Stimulated activated CD8-positive, alpha-beta memory T cell treated with anti-CD3 and anti-CD28 coated beads, Interleukin-12 subunit alpha, Interleukin-12 subunit beta, amount 100 ng/mL, for 1 hour (primary cell): ENCODE data around the gene GSKIP.

Source experiments
- DNase-seq: peaks from one replicate; pipeline ENCODE4 v3.0.0-alpha.2; 2020; ENCODE audit warnings: low read depth

The GSKIP gene

GRCh38 chr14:96380735-96381134, 17.4 kb downstream of the GSKIP start:
- DNase-seq: no peak

DNA sequence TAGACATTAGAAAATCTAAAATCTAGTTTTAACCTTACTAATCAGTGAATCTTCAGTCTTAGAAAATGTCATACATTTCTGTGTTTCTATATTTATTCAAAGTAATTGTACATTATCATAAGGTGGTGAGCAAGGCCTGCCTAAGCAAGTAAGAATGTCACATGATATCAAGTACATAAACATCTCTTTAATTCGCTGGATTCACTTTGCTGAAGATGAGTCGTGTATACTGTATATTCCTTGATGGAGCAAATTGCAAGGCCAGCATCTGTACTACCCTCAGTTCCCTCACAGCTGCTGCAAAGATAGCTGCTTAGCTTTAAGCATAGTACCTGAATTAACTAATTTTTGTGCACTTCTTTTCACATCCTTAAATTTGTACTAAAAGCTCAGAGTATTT, 20.1 kb downstream of the GSKIP start:
- DNase-seq: no peak

DNA sequence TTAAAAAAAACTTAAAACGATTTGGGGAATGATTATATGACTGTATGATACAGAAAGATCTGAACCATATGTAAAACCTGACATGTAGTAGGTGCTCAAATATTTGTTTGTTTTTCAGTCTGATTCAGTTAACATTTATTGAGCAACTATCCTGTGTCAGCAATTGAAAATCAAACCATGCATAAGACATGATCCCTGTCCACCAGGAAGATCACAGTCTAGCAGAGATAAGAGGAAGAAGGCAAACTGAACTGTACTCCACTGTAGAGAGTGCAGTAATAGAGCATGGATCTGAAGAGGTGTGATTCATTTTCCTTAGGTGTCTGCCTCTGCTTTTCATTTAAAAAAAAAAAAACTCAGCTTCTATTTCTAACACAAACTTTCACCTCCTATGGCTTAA, 20.7 kb downstream of the GSKIP start:
- no peak for DNase-seq

DNA sequence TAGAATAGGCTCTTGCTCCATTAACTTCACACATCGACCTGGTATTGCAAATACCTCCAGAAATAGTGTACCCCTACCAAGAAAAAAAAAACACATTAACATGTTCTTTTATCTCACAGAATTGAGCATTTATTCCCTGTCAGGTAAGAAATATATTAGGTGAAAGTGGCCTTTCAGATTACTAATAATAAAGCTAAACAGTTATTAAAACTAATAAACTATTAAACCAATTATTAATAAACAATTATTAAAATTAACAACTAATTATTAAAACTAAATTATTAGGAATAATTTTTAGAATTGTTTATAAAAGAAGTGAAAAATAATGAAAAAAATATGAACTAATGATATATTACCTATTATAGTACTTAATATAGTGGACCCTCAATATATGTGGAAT, 21.4 kb downstream of the GSKIP start:
- DNase-seq: no peak

DNA sequence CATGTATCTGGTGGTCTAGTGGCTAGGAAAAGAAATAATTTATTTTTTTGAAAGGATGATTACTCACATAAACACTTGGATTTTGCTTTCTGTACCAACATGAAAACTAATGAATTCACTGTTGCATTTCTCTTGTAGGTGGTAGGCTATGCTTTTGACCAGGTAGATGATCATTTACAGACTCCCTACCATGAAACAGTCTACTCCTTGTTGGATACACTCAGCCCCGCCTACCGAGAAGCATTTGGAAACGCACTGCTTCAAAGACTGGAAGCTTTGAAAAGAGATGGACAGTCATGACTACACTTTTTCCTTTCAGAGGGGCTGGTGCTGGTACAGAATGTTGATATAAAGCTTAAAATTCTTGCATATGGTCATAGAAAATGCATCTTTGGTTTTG, 22.1 kb downstream of the GSKIP start:
- DNase-seq: no peak

DNA sequence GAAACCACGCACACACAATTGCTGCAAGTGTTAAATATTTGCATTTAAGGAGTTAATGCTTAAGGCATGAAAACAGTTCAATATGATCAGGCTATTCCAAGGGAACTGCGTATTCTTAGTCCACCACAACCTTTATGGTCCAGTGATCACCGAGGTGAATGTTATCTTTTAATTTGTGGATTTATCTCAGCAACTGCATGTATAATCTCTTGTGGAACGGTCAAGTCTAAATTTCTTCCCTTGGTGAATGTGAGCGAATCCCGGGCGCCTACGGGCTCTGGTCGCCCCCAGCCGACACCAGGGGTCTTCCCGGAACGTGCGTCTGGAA, 27.6 kb downstream of the GSKIP start:
- DNase-seq: no peak

DNA sequence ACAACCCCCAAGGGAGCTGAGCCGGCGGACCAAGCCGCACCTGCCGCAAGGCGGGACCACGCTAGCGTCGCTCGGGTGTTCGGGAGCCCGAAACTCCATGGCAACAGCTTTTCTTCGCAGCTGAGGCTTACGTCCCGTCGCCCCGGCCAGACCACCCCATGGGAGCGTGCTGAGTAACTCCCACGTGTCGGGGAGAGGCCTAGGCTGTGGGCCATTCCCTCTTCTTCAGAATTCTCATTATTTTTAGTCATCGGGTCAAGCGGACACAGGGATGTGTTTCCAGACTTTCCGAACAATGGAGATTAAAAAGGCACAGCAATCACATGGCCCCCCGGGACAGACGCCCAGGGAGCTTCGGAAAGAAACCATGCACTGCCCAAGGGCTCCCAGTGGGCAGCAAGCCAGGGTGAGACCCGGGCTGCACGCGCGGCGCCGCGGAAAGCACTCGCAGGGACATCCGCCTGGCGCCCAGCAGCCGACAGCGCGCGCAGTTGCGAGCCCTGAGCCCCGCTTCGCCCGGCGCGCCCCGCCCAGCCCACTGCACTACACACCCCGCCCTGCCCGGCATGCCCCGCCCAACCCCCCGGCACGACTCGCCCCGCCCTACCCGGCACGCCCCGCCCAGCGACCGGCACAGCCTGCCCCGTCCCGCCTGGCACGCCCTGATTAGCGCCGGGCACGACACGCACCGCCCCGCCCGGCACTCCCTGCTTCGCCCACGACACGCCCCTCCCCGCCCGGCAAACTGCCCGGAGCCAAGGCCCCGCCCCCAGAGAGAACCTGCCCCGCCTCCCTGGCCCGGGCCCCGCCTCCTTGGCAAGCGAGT, 28.2 kb downstream of the GSKIP start:
- peak; percentile 99 for DNase-seq

- DNase-seq: no peak
Observed at GRCh38 chr14:96393071-96393691, 29.9 kb downstream of the GSKIP start.

GRCh38 chr14:96394047-96394815, 30.9 kb downstream of the GSKIP start:
- DNase-seq: no peak

GRCh38 chr14:96398432-96398831, 35.1 kb downstream of the GSKIP start:
- no peak for DNase-seq

- DNase-seq: no peak
Observed at GRCh38 chr14:96398921-96399320, 35.6 kb downstream of the GSKIP start.

GRCh38 chr14:96399405-96399804, 36.1 kb downstream of the GSKIP start:
- DNase-seq: no peak

DNA sequence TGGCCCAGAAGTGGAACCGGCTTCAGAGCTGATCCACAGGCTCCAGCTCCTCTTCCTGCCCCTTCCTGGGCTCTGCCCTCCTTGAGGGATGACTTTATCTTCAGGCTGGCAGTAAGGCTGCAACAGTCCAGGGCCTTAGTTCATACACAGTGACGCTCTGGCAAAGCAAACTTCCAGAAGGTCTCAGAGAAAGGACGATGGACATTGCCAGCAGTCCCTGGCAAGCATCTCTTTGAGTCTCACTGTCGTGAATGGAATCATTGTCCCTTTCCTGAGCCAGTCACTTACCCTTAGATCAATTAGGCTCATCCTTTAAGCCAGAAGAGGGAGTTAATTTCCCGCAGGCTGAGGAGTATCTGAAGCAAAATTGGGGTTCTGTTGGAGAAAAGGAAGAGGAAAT, 37.2 kb downstream of the GSKIP start:
- no peak for DNase-seq

DNA sequence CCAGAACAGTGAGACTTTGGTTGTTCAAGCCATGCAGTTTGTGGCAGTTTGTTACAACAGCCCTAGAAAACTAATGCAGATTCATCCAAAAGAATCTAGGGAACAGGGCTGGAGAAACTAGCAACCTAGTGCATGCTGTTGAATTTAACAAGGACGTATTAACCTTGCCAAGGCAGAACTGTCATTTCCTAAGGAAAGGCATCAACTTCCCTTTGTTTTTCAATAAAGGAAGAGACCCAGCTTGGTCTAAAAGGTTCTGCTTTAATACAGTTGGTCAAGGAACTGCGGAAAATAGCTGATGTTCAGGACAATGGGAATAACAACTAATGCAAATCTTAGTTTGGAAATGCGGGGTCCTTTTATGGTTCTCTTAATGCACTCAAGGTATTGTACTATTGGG, 40.1 kb downstream of the GSKIP start:
- DNase-seq: no peak

- DNase-seq: no peak
Observed at GRCh38 chr14:96405677-96406076, 42.4 kb downstream of the GSKIP start.

DNA sequence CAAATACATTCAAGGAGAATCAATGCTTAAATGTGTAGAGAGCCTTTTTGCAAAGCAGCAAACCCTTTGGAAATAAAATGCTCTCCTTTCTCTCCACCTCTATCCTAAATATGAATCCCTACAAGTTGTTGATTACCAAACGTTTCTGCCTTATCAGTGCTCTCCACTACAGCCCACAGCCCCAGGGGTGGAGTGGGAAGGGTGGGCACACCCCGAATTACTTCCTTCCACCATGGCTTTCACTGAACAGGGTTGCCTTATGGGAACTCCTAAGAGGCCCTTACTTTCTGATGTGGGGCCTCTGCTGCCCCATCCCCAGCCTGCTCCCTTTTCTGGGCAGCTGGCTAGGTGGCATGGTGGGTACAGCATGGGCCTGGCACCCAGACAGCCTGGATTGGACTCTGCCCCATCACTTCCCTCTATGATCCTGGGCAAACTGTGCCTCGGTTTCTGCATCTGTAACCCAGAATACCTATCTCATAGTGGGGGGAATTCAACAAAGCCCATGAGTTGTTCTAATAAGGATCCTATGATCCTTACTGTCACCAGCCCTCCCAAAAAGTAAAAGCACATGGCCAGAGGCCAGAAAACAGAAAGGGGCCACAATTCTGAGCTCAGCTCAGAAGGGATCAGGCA, 44.7 kb downstream of the GSKIP start:
- DNase-seq: no peak

GRCh38 chr14:96408608-96409007, 45.3 kb downstream of the GSKIP start:
- DNase-seq: no peak

DNA sequence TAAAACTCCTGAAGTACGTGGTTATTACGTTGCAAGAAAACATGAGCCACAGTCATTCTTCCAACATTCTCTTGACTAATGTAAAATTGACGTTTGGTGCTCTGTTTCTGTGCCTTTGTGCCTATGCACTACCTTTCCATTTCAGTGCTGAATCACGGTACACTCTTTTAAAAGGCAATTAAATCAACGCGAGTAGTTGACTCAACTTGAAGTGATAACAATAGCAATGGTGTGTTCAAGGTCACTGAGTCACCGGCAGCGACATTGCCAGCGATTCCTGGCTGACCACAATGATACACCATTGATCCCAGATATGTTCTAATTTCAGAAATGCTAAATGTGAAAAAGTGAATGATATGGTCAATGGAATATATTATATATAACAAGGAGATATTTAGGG, 46.4 kb downstream of the GSKIP start:
- DNase-seq: no peak

- DNase-seq: no peak
Observed at GRCh38 chr14:96410119-96410518, 46.8 kb downstream of the GSKIP start.

- DNase-seq: no peak
Observed at GRCh38 chr14:96413526-96413925, 50.2 kb downstream of the GSKIP start.

GRCh38 chr14:96415559-96415958, 52.2 kb downstream of the GSKIP start:
- DNase-seq: no peak

DNA sequence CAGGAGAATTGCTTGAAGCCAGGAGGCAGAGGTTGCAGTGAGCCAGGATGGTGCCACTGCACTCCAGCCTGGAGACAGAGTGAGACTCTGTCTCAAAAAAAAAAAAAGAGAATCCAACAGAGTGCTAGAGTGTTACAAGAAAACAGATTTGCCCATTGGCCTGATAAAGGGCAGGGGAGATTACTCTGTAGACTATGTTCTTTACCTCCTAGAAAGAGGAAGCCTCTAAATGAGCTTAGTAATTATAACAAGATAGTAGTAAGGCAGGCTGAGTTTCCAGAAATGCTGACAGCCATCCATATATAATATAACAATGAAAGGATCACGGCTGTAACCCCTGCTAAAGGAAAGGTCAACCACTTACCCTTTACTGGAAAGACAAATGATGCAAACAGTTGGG, 53.0 kb downstream of the GSKIP start:
- no peak for DNase-seq

DNA sequence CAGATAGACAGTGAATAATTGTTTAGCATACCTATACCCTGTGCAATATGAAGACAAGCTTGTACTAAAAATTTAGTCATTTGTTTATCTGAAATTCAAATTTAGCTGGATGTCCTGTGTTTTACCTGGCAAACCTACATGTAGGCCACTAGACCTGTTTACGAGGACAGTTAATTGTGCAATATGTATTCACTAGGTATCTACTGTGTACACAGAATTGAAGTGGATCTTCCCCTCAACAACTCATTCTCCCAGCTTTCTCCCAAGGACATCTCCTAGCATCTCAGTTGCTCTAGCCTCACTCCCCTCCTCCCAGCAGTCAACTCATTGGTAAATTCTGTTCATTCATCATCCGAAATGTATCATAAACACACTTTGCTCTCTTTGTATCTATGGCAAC, 53.9 kb downstream of the GSKIP start:
- DNase-seq: no peak
